HepG2 (cell line): ENCODE measurements around the gene MDH2. TPM values are rescaled to one million over a fixed set of nuclear protein-coding genes. Genes with fewer than 3 reads are reported as not detected.

Experiments
- ATAC-seq: fragments of 200-7000 bp; cut with Tn5 transposase; 3 replicates; pipeline ENCODE4 v1.9.1; 2020; ENCODE audit warnings: mild to moderate bottlenecking, moderate library complexity
- BruUV-seq: library from RNA; stranded (reverse); fragments of 400-500 nt; replicated peaks from 2 replicates; lab custom pipeline; 2021; lab: Mats Ljungman, UMichigan
- CTCF ChIA-PET: fragments of 300-600 bp; formaldehyde crosslinking; extraction: SDS; loops from one replicate; lab custom pipeline; 2021; ENCODE audit warnings: low total read pairs, inconsistent platforms, low intra/inter-chr PET ratio; lab: Yijun Ruan, JAX
- POLR2A ChIA-PET: fragments of 350-600 bp; sonication (Branson Sonifier 250); formaldehyde crosslinking; loops from one replicate; lab custom pipeline; 2020; ENCODE audit warnings: antibody characterized with exemption, inconsistent platforms; lab: Yijun Ruan, JAX
- DNase-seq: peaks from one replicate; pipeline ENCODE4 v3.0.0-alpha.2; 2015; ENCODE audit warnings: low spot score
- FAIRE-seq: peaks from 3 replicates; lab custom pipeline; 2011; peaks lifted over from hg19 to GRCh38; lab: Jason Lieb, UNC
- H2AFZ ChIP-seq: one replicate; pipeline ENCODE4 v1.6.1; 2011; ENCODE audit warnings: low read length, inconsistent platforms
- H3K27ac ChIP-seq: fragments of 300-600 bp; 3 replicates; pipeline ENCODE4 v1.8.0; 2011; ENCODE audit warnings: mixed run types, mild to moderate bottlenecking, mixed read lengths, low read length, inconsistent platforms; ENCODE audit not compliant: insufficient read depth; ENCODE audit errors: extremely low read length
- H3K27me3 ChIP-seq, 2 experiments: fragments of 200-600 bp in 1 of 2; 2 replicates in 1 of 2; 3 replicates in 1 of 2; pipeline versions ENCODE4 v1.6.0 to v1.8.0; 2011; ENCODE audit warnings: low read length in 2 of 2, mild to moderate bottlenecking in 2 of 2, moderate library complexity in 2 of 2, inconsistent platforms in 1 of 2; ENCODE audit not compliant: insufficient read depth in 2 of 2, control insufficient read depth in 1 of 2
- H3K36me3 ChIP-seq, 2 experiments: fragments of 200-600 bp in 1 of 2; replicated peaks in 1 of 2; 2 replicates in 1 of 2; 3 replicates in 1 of 2; pipeline versions ENCODE4 v1.5.1 to v1.8.0; 2011; ENCODE audit warnings: low read length in 2 of 2, inconsistent platforms in 1 of 2; ENCODE audit not compliant: insufficient read depth in 2 of 2, control insufficient read depth in 1 of 2
- H3K4me1 ChIP-seq: 2 replicates; pipeline ENCODE4 v1.5.1; 2012; ENCODE audit warnings: low read length, inconsistent platforms; ENCODE audit not compliant: insufficient read depth
- H3K4me2 ChIP-seq: 2 replicates; pipeline ENCODE4 v1.6.0; 2011; ENCODE audit warnings: low read depth, low read length, inconsistent platforms
- H3K4me3 ChIP-seq, 3 experiments: fragments of 200-600 bp in 1 of 3; sonication (generic), shearing (Covaris generic) in 1 of 3; replicated peaks in 1 of 3; 2 replicates each; pipeline ENCODE4 v1.5.1; 2011 to 2016; ENCODE audit warnings: low read length in 3 of 3, inconsistent platforms in 2 of 3, low read depth in 2 of 3, mild to moderate bottlenecking in 2 of 3, control low read depth in 1 of 3, mixed read lengths in 1 of 3; ENCODE audit not compliant: insufficient read depth in 1 of 3
- H3K79me2 ChIP-seq: one replicate; pipeline ENCODE4 v1.6.1; 2011; ENCODE audit warnings: low read length, inconsistent platforms; ENCODE audit not compliant: insufficient read depth
- H3K9ac ChIP-seq: 2 replicates; pipeline ENCODE4 v1.6.0; 2011; ENCODE audit warnings: mild to moderate bottlenecking, low read depth, low read length, inconsistent platforms; ENCODE audit not compliant: insufficient read depth
- H3K9me3 ChIP-seq: 2 replicates; pipeline ENCODE4 v1.5.1; 2012; ENCODE audit warnings: mild to moderate bottlenecking, low read length
- H4K20me1 ChIP-seq: 2 replicates; pipeline ENCODE4 v1.6.0; 2011; ENCODE audit warnings: inconsistent platforms, mild to moderate bottlenecking, low read length, moderate library complexity; ENCODE audit not compliant: insufficient read depth
- HES4 ChIP-seq: sonication (generic); formaldehyde crosslinking; IDR thresholded peaks from 2 replicates; pipeline ENCODE4 v1.9.0; 2021; ENCODE audit warnings: mild to moderate bottlenecking, missing genetic modification reagents, borderline replicate concordance
- ISL2 ChIP-seq: sonication (generic); formaldehyde crosslinking; IDR thresholded peaks from 2 replicates; pipeline ENCODE4 v1.5.0; 2020; ENCODE audit warnings: missing genetic modification reagents
- MZF1 ChIP-seq: sonication (generic); formaldehyde crosslinking; IDR thresholded peaks from 2 replicates; pipeline ENCODE4 v1.8.1; 2023; ENCODE audit warnings: mild to moderate bottlenecking, missing genetic modification reagents, borderline replicate concordance
- PRPF4 ChIP-seq: fragments of 200-400 bp; formaldehyde crosslinking; IDR thresholded peaks from 2 replicates; pipeline ENCODE4 v1.6.1; 2016; ENCODE audit warnings: low read length, low read depth; ENCODE audit not compliant: poor library complexity, severe bottlenecking
- PTBP1 ChIP-seq: fragments of 200-400 bp; formaldehyde crosslinking; IDR thresholded peaks from 2 replicates; pipeline ENCODE4 v1.6.1; 2018; ENCODE audit warnings: low read length, low read depth; ENCODE audit not compliant: poor library complexity, severe bottlenecking
- SUZ12 ChIP-seq: fragments of 150-350 bp; IDR thresholded peaks from 2 replicates; pipeline ENCODE4 v1.6.1; 2014; ENCODE audit warnings: low read depth, low read length
- TBX3 ChIP-seq: fragments of 450-650 bp; IDR thresholded peaks from 2 replicates; pipeline ENCODE4 v1.6.1; 2017; ENCODE audit warnings: antibody characterized with exemption, mild to moderate bottlenecking, inconsistent platforms, borderline replicate concordance
- TSC22D2 ChIP-seq: sonication (generic); formaldehyde crosslinking; IDR thresholded peaks from 2 replicates; pipeline ENCODE4 v1.5.1; 2020; ENCODE audit warnings: missing genetic modification reagents, mild to moderate bottlenecking, borderline replicate concordance
- ZBTB38 ChIP-seq: sonication (generic); formaldehyde crosslinking; IDR thresholded peaks from 2 replicates; pipeline ENCODE4 v1.5.1; 2020; ENCODE audit warnings: mild to moderate bottlenecking, missing genetic modification reagents
- ZFP82 ChIP-seq: sonication (generic); formaldehyde crosslinking; IDR thresholded peaks from 2 replicates; pipeline ENCODE4 v1.5.1; 2020; ENCODE audit warnings: mild to moderate bottlenecking, missing genetic modification reagents, borderline replicate concordance
- ZNF138 ChIP-seq: sonication (generic); formaldehyde crosslinking; IDR thresholded peaks from 2 replicates; pipeline ENCODE4 v1.5.0; 2020; ENCODE audit warnings: mild to moderate bottlenecking, low read depth, missing genetic modification reagents
- ZNF7 ChIP-seq: IDR thresholded peaks from 2 replicates; pipeline ENCODE4 v1.6.1; 2016; ENCODE audit warnings: missing biosample characterization, missing genetic modification reagents
- WGBS: methylation state at CpG from one replicate; pipeline ENCODE4 v1.1.6; 2017; ENCODE audit warnings: low lambda C conversion rate; 5-methylcytosine and 5-hydroxymethylcytosine counted together
- in situ Hi-C: cut with HindIII; loops from 2 replicates; pipeline ENCODE4 v1.10.0; 2017; ENCODE audit warnings: low pct_unique_long_range_greater_than_20kb; ENCODE audit not compliant: extremely low pct_ligation_motif_present
- intact Hi-C: fragments of 100-400 bp; cut with micrococcal nuclease; formaldehyde crosslinking; loops from one replicate; pipeline ENCODE4 v1.10.0; 2022; ENCODE audit not compliant: unreplicated experiment
- polyA plus RNA-seq, 8 experiments: library from polyadenylated mRNA; depleted of rRNA in 3 of 8; stranded (reverse) in 7 of 8; unstranded in 1 of 8; fragments of >200 nt; fragmentation: Illumina TruSeq in 4 of 8; extraction: Trizol in 4 of 8; gene quantifications; 2 replicates each; pipeline versions ENCODE4 v1.2.1 to v1.2.3, GENCODE V29; 2011 to 2016; ENCODE audit warnings: low read depth in 4 of 8, missing spikeins in 1 of 8, mixed read lengths in 1 of 8; ENCODE audit not compliant: insufficient read depth in 1 of 8
- total RNA-seq, 5 experiments: library from RNA; depleted of rRNA; stranded (reverse); fragments of >200 nt; fragmentation: Illumina TruSeq; extraction: Trizol; gene quantifications; 2 replicates each; pipeline ENCODE4 v1.2.3, GENCODE V29; 2016; ENCODE audit warnings: low read depth in 1 of 5
- TF ChIP-seq, protein P1 (sequence below): sonication (generic); formaldehyde crosslinking; IDR thresholded peaks from 2 replicates; pipeline ENCODE4 v1.4.0; 2020; ENCODE audit warnings: missing genetic modification reagents
- TF ChIP-seq, protein P2 (sequence below): sonication (generic); formaldehyde crosslinking; IDR thresholded peaks from 2 replicates; pipeline ENCODE4 v1.4.0; 2020; ENCODE audit warnings: missing genetic modification reagents
- TF ChIP-seq, protein P3 (sequence below): sonication (generic); formaldehyde crosslinking; IDR thresholded peaks from 2 replicates; pipeline ENCODE4 v1.5.0; 2020; ENCODE audit warnings: mild to moderate bottlenecking, missing genetic modification reagents
- TF ChIP-seq, protein P4 (sequence below): sonication (generic); formaldehyde crosslinking; IDR thresholded peaks from 2 replicates; pipeline ENCODE4 v1.4.0; 2020; ENCODE audit warnings: missing genetic modification reagents, borderline replicate concordance

The MDH2 gene
- total and polyA plus RNA-seq, 2 of the 13 experiments (the other 11 are each of a cell fraction or from before 2014, with no cell fraction given), result 81.4 to 90.3 TPM

DNA sequence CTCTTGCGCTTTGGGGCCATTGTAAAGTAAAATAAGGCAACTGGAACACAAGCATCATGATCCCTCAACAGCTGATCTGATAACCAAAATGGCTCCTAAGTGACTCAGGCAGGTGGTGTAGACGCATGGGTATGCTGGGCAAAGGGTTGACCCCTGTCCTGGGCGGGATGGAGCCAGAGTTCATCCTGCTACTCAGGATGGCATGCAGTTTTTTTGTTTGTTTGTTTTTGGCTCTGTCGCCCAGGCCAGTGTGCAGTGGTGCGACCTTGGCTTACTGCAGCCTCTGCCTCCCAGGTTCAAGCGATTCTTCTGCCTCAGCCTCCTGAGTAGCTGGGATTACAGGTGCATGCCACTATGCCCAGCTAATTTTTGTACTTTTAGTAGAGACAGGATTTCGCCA, 10.8 kb downstream of the MDH2 start (continued):
- TF ChIP-seq, protein P1, sequence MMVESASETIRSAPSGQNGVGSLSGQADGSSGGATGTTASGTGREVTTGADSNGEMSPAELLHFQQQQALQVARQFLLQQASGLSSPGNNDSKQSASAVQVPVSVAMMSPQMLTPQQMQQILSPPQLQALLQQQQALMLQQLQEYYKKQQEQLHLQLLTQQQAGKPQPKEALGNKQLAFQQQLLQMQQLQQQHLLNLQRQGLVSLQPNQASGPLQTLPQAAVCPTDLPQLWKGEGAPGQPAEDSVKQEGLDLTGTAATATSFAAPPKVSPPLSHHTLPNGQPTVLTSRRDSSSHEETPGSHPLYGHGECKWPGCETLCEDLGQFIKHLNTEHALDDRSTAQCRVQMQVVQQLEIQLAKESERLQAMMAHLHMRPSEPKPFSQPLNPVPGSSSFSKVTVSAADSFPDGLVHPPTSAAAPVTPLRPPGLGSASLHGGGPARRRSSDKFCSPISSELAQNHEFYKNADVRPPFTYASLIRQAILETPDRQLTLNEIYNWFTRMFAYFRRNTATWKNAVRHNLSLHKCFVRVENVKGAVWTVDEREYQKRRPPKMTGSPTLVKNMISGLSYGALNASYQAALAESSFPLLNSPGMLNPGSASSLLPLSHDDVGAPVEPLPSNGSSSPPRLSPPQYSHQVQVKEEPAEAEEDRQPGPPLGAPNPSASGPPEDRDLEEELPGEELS (CRISPR knock-in tag), result 0 out of 2 replicates have a peak, but pooled peaks have one; percentile 29
- TF ChIP-seq, protein P2, sequence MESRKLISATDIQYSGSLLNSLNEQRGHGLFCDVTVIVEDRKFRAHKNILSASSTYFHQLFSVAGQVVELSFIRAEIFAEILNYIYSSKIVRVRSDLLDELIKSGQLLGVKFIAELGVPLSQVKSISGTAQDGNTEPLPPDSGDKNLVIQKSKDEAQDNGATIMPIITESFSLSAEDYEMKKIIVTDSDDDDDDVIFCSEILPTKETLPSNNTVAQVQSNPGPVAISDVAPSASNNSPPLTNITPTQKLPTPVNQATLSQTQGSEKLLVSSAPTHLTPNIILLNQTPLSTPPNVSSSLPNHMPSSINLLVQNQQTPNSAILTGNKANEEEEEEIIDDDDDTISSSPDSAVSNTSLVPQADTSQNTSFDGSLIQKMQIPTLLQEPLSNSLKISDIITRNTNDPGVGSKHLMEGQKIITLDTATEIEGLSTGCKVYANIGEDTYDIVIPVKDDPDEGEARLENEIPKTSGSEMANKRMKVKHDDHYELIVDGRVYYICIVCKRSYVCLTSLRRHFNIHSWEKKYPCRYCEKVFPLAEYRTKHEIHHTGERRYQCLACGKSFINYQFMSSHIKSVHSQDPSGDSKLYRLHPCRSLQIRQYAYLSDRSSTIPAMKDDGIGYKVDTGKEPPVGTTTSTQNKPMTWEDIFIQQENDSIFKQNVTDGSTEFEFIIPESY (CRISPR knock-in tag), result peak; percentile 80
- TF ChIP-seq ZBTB38 (CRISPR knock-in tag), result peak; percentile 88

DNA sequence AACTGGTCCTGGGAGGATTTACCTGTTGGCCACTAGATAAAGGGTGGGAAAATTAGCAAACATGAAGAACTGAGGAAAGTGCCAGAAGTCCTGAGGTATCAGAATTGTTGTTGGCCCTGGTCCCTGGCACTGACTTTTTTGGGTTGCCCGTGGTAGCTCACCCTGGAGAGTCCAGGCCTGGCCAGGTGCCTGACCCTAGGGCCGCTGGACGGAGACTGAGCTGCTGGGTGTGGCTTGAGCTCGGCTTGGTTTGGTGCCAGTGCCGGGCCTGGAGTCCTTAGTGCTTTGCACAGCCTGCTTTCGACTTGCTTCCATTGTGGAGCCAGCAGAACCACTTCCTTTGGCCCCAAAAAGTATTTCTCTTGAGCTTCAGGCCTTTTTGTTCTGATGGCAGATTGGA, 12.9 kb downstream of the MDH2 start:
- POLR2A ChIA-PET, result no interaction called here
- Histone ChIP-seq H4K20me1 (no peaks in the 10 kb centered on the region), H3K27me3 (no peaks in the 10 kb centered on the region), H3K79me2 (peaks cover 4% of the 10 kb centered on the region), H3K4me3 (no peak overlapping the region), H2AFZ (no peak overlapping the region), H3K27ac (no peak overlapping the region), H3K9ac (no peak overlapping the region), H3K4me2 (no peak overlapping the region), H3K4me1 (peaks cover 31% of the 10 kb centered on the region), H3K9me3 (no peaks in the 10 kb centered on the region), H3K36me3 (peaks cover 48 to 98% of the 10 kb centered on the region in 2 experiments)
- in situ Hi-C loops, result no loop called here
- no peak for FAIRE-seq
- no peak for DNase-seq
- intact Hi-C loops, result no loop called here
- CTCF ChIA-PET, result no interaction called here
- no peak for ATAC-seq
- BruUV-seq, result no TSS peak
- WGBS, result 100% methylated on average over 1 of the region's 6 CpGs
- TF ChIP-seq ISL2 (no peak), MZF1 (CRISPR knock-in tag) (no peak), HES4 (CRISPR knock-in tag) (no peak), PTBP1 (no peak), TSC22D2 (no peak), ZFP82 (CRISPR knock-in tag) (no peak), SUZ12 (no peak), PRPF4 (no peak), TBX3 (no peak), ZNF138 (CRISPR knock-in tag) (no peak), ZNF7 (CRISPR knock-in tag) (no peak)
- TF ChIP-seq, protein P3, sequence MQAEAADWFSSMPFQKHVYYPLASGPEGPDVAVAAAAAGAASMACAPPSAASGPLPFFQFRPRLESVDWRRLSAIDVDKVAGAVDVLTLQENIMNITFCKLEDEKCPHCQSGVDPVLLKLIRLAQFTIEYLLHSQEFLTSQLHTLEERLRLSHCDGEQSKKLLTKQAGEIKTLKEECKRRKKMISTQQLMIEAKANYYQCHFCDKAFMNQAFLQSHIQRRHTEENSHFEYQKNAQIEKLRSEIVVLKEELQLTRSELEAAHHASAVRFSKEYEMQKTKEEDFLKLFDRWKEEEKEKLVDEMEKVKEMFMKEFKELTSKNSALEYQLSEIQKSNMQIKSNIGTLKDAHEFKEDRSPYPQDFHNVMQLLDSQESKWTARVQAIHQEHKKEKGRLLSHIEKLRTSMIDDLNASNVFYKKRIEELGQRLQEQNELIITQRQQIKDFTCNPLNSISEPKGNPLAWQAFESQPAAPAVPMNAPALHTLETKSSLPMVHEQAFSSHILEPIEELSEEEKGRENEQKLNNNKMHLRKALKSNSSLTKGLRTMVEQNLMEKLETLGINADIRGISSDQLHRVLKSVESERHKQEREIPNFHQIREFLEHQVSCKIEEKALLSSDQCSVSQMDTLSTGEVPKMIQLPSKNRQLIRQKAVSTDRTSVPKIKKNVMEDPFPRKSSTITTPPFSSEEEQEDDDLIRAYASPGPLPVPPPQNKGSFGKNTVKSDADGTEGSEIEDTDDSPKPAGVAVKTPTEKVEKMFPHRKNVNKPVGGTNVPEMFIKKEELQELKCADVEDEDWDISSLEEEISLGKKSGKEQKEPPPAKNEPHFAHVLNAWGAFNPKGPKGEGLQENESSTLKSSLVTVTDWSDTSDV (CRISPR knock-in tag), result no peak
- TF ChIP-seq, protein P4, sequence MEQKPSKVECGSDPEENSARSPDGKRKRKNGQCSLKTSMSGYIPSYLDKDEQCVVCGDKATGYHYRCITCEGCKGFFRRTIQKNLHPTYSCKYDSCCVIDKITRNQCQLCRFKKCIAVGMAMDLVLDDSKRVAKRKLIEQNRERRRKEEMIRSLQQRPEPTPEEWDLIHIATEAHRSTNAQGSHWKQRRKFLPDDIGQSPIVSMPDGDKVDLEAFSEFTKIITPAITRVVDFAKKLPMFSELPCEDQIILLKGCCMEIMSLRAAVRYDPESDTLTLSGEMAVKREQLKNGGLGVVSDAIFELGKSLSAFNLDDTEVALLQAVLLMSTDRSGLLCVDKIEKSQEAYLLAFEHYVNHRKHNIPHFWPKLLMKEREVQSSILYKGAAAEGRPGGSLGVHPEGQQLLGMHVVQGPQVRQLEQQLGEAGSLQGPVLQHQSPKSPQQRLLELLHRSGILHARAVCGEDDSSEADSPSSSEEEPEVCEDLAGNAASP (CRISPR knock-in tag), result no peak
